DMS53 treated with DMSO at 0.1 percent for 48 hours (cell line): Measurements from ENCODE around the gene NUDCD2.
A peak's percentile ranks its signal among the peaks of the same experiment; 100 is the strongest.
"Not testable (repeated sequence)": the region's sequence is repeated elsewhere in the genome, so short reads cannot be mapped to it uniquely, and the experiment has no call there.

Source experiments
- DNase-seq: peaks from one replicate; lab custom pipeline; 2025; ENCODE audit not compliant: unreplicated experiment; lab: John Stamatoyannopoulos, UW

Gene NUDCD2

GRCh38 chr5:163473635-163474243 is 13.8 kb upstream of the NUDCD2 start:
- DNase-seq, result no peak

- no peak for DNase-seq
Measured at GRCh38 chr5:163467682-163468081, 7.8 kb upstream of the NUDCD2 start.

GRCh38 chr5:163463063-163463435 is 3.1 kb upstream of the NUDCD2 start:
- no peak for DNase-seq

- peak; percentile 64 for DNase-seq
Measured at GRCh38 chr5:163460562-163461171, 765 bp upstream of the NUDCD2 start, which contains the start of gene HMMR. TSS of gene HMMR (plus strand) at chr5:163460632. CDS start at chr5:163460693, 61 bp downstream.

GRCh38 chr5:163459462-163459818 is 462 bp downstream of the NUDCD2 start:
- peak; percentile 36 for DNase-seq

GRCh38 chr5:163458778-163459385 is 1.0 kb downstream of the NUDCD2 start:
- no peak for DNase-seq

- no peak for DNase-seq
Measured at GRCh38 chr5:163456840-163457239, 3.1 kb downstream of the NUDCD2 start.

GRCh38 chr5:163456029-163456589 is 3.8 kb downstream of the NUDCD2 start:
- no peak for DNase-seq

GRCh38 chr5:163455406-163455805 is 4.5 kb downstream of the NUDCD2 start:
- DNase-seq, result not testable (repeated sequence)

GRCh38 chr5:163453705-163454104 is 6.2 kb downstream of the NUDCD2 start:
- no peak for DNase-seq

- DNase-seq, result no peak
Measured at GRCh38 chr5:163451489-163451888, 8.4 kb downstream of the NUDCD2 start.

GRCh38 chr5:163448491-163448890 is 11.4 kb downstream of the NUDCD2 start:
- no peak for DNase-seq

- no peak for DNase-seq
Measured at GRCh38 chr5:163447875-163448274, 12.0 kb downstream of the NUDCD2 start.

GRCh38 chr5:163447191-163447590 is 12.7 kb downstream of the NUDCD2 start:
- DNase-seq, result no peak

- DNase-seq, result no peak
Measured at GRCh38 chr5:163445345-163445744, 14.6 kb downstream of the NUDCD2 start.

GRCh38 chr5:163444526-163444925 is 15.4 kb downstream of the NUDCD2 start:
- DNase-seq, result no peak

- no peak for DNase-seq
Measured at GRCh38 chr5:163440954-163441353, 18.9 kb downstream of the NUDCD2 start.

- DNase-seq, result no peak
Measured at GRCh38 chr5:163439092-163439425, 20.8 kb downstream of the NUDCD2 start.

- peak; percentile 96 for DNase-seq
Measured at GRCh38 chr5:163437309-163438182, 22.4 kb downstream of the NUDCD2 start, which contains the start of gene CCNG1. TSS of gene CCNG1 (plus strand) at chr5:163437595. CDS start at chr5:163439257, 1,662 bp downstream.

GRCh38 chr5:163437011-163437308 is 22.9 kb downstream of the NUDCD2 start:
- no peak for DNase-seq

GRCh38 chr5:163436515-163436914 is 23.4 kb downstream of the NUDCD2 start:
- DNase-seq, result no peak
